Stomach (tissue), 9 donors: ENCODE measurements around the gene GAK. TPM values are rescaled to one million over a fixed set of nuclear protein-coding genes. Genes with fewer than 3 reads are reported as not detected.

Experiments used
- DNase-seq, 2 donors: peaks; one replicate each; pipeline versions ENCODE4 v3.0.0 to v3.0.0-alpha.2; 2013 to 2019
- H3K27ac ChIP-seq, 5 donors: fragments of 200-600 bp in 4 of 5; sonication (generic) in 4 of 5; one replicate each; pipeline ENCODE4 v1.5.1; 2013 to 2019; ENCODE audit warnings: mild to moderate bottlenecking in 1 of 5, moderate library complexity in 1 of 5
- H3K27me3 ChIP-seq, 3 donors: fragments of 200-600 bp; sonication (generic); one replicate each; pipeline ENCODE4 v1.5.1; 2017 to 2019; ENCODE audit warnings: mixed run types in 1 of 3
- H3K36me3 ChIP-seq, 4 donors: fragments of 200-600 bp; sonication (generic); 1 replicate in 3 of 4; 2 replicates in 1 of 4; pipeline ENCODE4 v1.5.1; 2016 to 2019
- H3K4me1 ChIP-seq, 4 donors: fragments of 200-600 bp; sonication (generic); one replicate each; pipeline ENCODE4 v1.5.1; 2016 to 2019
- H3K4me3 ChIP-seq, 4 donors: fragments of 200-600 bp; sonication (generic) in 3 of 4; one replicate each; pipeline ENCODE4 v1.5.1; 2016 to 2019; ENCODE audit warnings: mild to moderate bottlenecking in 1 of 4
- H3K9me3 ChIP-seq, 4 donors: fragments of 200-600 bp; sonication (generic); one replicate each; pipeline ENCODE4 v1.5.1; 2016 to 2019
- EP300 ChIP-seq: sonication (generic); formaldehyde crosslinking; IDR thresholded peaks from one replicate; pipeline ENCODE4 v1.6.1; 2017; ENCODE audit warnings: antibody characterized with exemption
- POLR2A ChIP-seq, 4 donors: fragments of 450-650 bp; IDR thresholded peaks; one replicate each; pipeline ENCODE4 v1.6.1; 2016; ENCODE audit warnings: antibody characterized with exemption in 4 of 4, control low read depth in 2 of 4, mild to moderate bottlenecking in 1 of 4, moderate library complexity in 1 of 4
- POLR2AphosphoS5 ChIP-seq, 3 donors: sonication (generic); formaldehyde crosslinking; IDR thresholded peaks; one replicate each; pipeline ENCODE4 v1.6.1; 2016; ENCODE audit warnings: antibody characterized with exemption in 3 of 3
- WGBS, 5 donors: extraction: QIAGEN DNeasy Blood & Tissue Kit in 3 of 5; methylation state at CpG; one replicate each; pipeline versions ENCODE4 v1.1.5 to v1.1.7; 2013 to 2018; 5-methylcytosine and 5-hydroxymethylcytosine counted together
- intact Hi-C: fragments of 100-400 bp; cut with DNase I; formaldehyde crosslinking; loops from one replicate; pipeline ENCODE4 v1.15.1; 2023; ENCODE audit warnings: low total_unique reads
- polyA plus RNA-seq, 3 donors: library from polyadenylated mRNA; stranded (reverse); fragments of 200-250 nt; gene quantifications; one replicate each; pipeline ENCODE4 v1.2.3, GENCODE V29; 2013
- total RNA-seq, 5 donors: library from RNA; depleted of rRNA; stranded (reverse); fragments of >200 nt; gene quantifications; one replicate each; pipeline versions ENCODE4 v1.1.0 to v1.2.3, GENCODE V29; 2014 to 2016
- TF ChIP-seq, protein P1 (sequence below), 7 experiments: fragments of 450-650 bp in 4 of 7; fragments of 200-600 bp in 3 of 7; sonication (generic) in 3 of 7; IDR thresholded peaks; one replicate each; pipeline ENCODE4 v1.5.1; 2016 to 2019; ENCODE audit warnings: antibody characterized with exemption in 7 of 7, control low read depth in 2 of 7, mild to moderate bottlenecking in 1 of 7
- donor health status: healthy with polysubstance abuse.
- donor health status: Bipolar disorder and iron deficiency.
- donor health status: healthy.

The GAK gene
- total and polyA plus RNA-seq, 8 donors = 71.8 to 503 (median 157) TPM

DNA sequence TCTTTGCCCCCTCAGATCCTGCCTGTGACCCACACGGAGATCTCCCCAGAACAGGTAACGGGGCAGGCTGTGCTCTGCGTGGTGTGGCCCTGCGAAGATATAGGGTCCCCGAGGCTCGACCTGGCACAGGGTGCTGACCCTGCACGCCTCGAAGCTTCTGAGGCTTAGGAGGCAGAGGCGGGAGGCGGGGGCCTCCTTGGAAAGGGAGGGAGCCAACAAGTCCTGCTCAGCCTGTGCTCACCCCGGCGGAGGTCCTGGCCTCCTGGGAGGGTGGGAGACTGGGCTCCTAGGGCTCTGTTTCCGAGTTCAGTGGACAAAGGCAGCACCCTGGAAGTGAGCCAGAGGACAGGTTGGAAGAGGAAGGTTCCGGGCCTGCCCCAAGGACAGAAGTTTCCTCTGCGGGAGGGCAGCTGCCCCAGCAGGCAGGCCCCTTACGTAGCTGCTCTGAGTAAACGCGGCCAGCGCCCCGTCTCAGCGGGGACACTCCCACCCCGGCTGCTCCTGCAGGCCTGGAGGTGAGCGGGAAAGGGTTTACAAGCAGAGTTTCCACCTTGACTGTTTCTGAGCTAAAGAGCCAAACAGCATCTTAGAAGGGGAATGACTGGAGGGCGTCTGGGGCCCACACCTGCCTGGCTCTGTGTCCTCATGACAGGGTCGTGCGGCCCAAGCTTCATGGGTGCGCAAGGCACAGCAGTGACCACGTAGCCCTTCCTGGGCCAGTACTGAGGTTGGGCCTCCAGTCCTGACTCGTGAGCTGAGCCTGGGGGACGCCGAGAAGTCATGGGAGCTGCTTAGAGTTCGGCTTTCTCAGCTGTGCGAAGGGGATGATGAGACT, 16.2 kb upstream of the GAK start:
- Histone ChIP-seq H3K4me3 (no peak overlapping the region), H3K36me3 (peaks cover 9 to 39% (median 30%) of the 10 kb centered on the region in 4 donors), H3K4me1 (peaks cover 0 to 25% (median 4%) of the 10 kb centered on the region in 4 donors), H3K27ac (no peak overlapping the region), H3K27me3 (no peaks in the 10 kb centered on the region), H3K9me3 (no peaks in the 10 kb centered on the region)
- intact Hi-C loops = no loop called here
- TF ChIP-seq EP300 = no peak
- TF ChIP-seq, protein P1, sequence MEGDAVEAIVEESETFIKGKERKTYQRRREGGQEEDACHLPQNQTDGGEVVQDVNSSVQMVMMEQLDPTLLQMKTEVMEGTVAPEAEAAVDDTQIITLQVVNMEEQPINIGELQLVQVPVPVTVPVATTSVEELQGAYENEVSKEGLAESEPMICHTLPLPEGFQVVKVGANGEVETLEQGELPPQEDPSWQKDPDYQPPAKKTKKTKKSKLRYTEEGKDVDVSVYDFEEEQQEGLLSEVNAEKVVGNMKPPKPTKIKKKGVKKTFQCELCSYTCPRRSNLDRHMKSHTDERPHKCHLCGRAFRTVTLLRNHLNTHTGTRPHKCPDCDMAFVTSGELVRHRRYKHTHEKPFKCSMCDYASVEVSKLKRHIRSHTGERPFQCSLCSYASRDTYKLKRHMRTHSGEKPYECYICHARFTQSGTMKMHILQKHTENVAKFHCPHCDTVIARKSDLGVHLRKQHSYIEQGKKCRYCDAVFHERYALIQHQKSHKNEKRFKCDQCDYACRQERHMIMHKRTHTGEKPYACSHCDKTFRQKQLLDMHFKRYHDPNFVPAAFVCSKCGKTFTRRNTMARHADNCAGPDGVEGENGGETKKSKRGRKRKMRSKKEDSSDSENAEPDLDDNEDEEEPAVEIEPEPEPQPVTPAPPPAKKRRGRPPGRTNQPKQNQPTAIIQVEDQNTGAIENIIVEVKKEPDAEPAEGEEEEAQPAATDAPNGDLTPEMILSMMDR (IDR thresholded peaks at IDR 0.05) = no peak
- TF ChIP-seq POLR2A (IDR thresholded peaks at IDR 0.05) = no peak
- no peak for TF ChIP-seq POLR2AphosphoS5 (IDR thresholded peaks at IDR 0.05)
- DNase-seq = peak; percentile 47 to 74
- 61 to 84% (median 70%) methylated on average over 23 to 33 of the region's 33 CpGs for WGBS, 5 donors

DNA sequence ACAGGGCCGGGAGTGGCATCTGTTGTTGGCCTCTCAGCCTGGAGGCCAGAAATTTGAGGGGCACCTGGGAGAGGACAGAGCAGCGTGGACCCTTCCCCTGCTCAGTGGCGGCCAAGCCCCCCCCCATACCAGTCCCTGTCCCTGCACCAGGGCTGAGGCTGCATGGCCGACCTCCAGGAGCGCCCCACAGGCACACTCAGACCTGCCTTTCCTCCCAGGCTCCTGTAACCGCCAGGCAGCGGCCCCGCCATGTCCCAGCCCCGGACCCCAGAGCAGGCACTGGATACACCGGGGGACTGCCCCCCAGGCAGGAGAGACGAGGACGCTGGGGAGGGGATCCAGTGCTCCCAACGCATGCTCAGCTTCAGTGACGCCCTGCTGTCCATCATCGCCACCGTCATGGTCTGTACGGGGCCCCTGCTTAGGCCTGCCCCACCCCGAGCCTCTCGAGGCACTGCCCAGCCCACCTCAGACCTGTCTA, 15.4 kb upstream of the GAK start:
- Histone ChIP-seq H3K4me3 (no peak overlapping the region), H3K27me3 (no peaks in the 10 kb centered on the region), H3K9me3 (no peaks in the 10 kb centered on the region), H3K27ac (no peak overlapping the region), H3K4me1 (peaks cover 0 to 25% (median 4%) of the 10 kb centered on the region in 4 donors), H3K36me3 (peaks cover 9 to 35% (median 24%) of the 10 kb centered on the region in 4 donors)
- 91 to 100% (median 94%) methylated on average over 9 to 19 of the region's 19 CpGs for WGBS, 5 donors
- DNase-seq = peak in 1 of 2 donors; percentile 3
- intact Hi-C loops = no loop called here
- TF ChIP-seq, protein P1 (IDR thresholded peaks at IDR 0.05) = no peak
- TF ChIP-seq EP300 = no peak
- no peak for TF ChIP-seq POLR2A (IDR thresholded peaks at IDR 0.05)
- TF ChIP-seq POLR2AphosphoS5 (IDR thresholded peaks at IDR 0.05) = no peak

DNA sequence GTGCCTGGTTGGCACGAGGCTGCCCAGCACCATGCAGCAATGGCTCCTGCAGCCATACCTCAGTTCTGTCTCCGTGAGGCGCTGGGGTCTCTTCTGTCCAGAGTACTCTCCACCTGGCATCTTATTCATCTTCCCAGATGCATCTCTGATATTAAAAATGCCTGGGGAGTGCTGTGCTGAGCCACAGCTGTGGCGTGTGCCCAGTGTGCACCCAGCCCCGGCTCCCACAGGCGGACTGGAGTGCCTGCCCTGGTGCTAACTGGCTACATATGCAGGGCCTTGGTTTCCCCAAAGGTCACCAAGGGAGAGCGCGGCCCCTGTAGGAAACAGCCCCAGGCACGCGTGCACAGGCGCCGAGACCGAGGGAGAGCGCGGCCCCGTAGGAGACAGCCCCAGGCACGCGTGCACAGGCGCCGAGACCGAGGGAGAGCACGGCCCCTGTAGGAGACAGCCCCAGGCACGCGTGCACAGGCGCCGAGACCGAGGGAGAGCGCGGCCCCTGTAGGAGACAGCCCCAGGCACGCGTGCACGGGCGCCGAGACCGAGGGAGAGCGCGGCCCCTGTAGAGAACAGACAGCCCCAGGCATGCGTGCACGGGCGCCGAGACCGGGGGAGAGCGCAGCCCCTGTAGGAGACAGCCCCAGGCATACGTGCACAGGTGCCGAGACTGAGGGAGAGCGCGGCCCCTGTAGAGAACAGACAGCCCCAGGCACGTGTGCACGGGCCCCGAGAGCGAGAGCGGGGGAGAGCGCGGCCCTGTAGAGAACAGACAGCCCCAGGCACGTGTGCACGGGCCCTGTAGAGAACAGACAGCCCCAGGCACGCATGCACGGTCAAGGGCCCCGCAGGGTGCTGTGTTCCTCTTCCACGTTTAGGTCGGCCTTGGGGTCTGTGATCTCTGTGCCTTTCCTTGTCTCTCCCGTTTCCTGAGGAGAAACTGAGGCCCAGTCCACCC, 14.7 kb upstream of the GAK start:
- TF ChIP-seq EP300 = no peak
- no peak for TF ChIP-seq POLR2A (IDR thresholded peaks at IDR 0.05)
- TF ChIP-seq, protein P1 (IDR thresholded peaks at IDR 0.05) = no peak
- no peak for TF ChIP-seq POLR2AphosphoS5 (IDR thresholded peaks at IDR 0.05)
- H3K4me3 ChIP-seq = no peak overlapping the region
- H3K4me1 ChIP-seq = peaks cover 0 to 25% (median 4%) of the 10 kb centered on the region in 4 donors
- no peak overlapping the region for H3K27ac ChIP-seq
- H3K9me3 ChIP-seq = no peaks in the 10 kb centered on the region
- no peaks in the 10 kb centered on the region for H3K27me3 ChIP-seq
- intact Hi-C loops = no loop called here
- 65 to 81% (median 75%) methylated on average over 49 to 62 of the region's 62 CpGs for WGBS, 5 donors
- peaks cover 7 to 30% (median 19%) of the 10 kb centered on the region in 4 donors for H3K36me3 ChIP-seq
- DNase-seq = peak in 1 of 2 donors; percentile 10

DNA sequence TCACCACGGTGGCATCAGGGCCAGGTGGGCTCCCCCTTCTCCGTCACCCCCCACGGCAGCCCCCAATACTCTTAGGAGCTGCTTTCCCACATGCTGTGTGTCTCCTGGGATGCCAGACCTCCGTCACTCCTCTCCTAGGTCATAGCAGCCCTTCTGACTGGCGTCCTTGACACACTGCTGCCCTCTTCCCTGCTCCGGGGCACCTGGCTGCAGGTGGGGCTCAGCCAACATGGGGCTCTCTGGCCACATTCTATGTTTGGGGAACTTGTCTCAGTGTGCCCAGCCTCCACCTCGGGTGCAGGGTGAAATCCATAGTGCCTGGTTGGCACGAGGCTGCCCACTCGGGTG, 14.0 kb upstream of the GAK start:
- no peak overlapping the region for H3K4me3 ChIP-seq
- no peaks in the 10 kb centered on the region for H3K27me3 ChIP-seq
- 69 to 80% (median 79%) methylated on average over 6 to 9 of the region's 9 CpGs for WGBS, 5 donors
- intact Hi-C loops = no loop called here
- peaks cover 0 to 25% (median 4%) of the 10 kb centered on the region in 4 donors for H3K4me1 ChIP-seq
- TF ChIP-seq POLR2AphosphoS5 (IDR thresholded peaks at IDR 0.05) = no peak
- TF ChIP-seq POLR2A (IDR thresholded peaks at IDR 0.05) = no peak
- TF ChIP-seq, protein P1 (IDR thresholded peaks at IDR 0.05) = no peak
- TF ChIP-seq EP300 = no peak
- H3K36me3 ChIP-seq = peaks cover 0 to 23% (median 12%) of the 10 kb centered on the region in 4 donors
- H3K27ac ChIP-seq = no peak overlapping the region
- H3K9me3 ChIP-seq = no peaks in the 10 kb centered on the region
- no peak for DNase-seq
